SK-N-MC (cell line): ENCODE data around the gene ATOSB.

Experiments
- EZH2 ChIP-seq: fragments of 200-600 bp; sonication (generic); IDR thresholded peaks from one replicate; pipeline ENCODE4 v1.6.1; 2017; ENCODE audit warnings: antibody characterized with exemption
- POLR2AphosphoS5 ChIP-seq: IDR thresholded peaks from 2 replicates; pipeline ENCODE4 v1.6.1; 2012; ENCODE audit warnings: mild to moderate bottlenecking, low read depth, low read length, borderline replicate concordance

DNA sequence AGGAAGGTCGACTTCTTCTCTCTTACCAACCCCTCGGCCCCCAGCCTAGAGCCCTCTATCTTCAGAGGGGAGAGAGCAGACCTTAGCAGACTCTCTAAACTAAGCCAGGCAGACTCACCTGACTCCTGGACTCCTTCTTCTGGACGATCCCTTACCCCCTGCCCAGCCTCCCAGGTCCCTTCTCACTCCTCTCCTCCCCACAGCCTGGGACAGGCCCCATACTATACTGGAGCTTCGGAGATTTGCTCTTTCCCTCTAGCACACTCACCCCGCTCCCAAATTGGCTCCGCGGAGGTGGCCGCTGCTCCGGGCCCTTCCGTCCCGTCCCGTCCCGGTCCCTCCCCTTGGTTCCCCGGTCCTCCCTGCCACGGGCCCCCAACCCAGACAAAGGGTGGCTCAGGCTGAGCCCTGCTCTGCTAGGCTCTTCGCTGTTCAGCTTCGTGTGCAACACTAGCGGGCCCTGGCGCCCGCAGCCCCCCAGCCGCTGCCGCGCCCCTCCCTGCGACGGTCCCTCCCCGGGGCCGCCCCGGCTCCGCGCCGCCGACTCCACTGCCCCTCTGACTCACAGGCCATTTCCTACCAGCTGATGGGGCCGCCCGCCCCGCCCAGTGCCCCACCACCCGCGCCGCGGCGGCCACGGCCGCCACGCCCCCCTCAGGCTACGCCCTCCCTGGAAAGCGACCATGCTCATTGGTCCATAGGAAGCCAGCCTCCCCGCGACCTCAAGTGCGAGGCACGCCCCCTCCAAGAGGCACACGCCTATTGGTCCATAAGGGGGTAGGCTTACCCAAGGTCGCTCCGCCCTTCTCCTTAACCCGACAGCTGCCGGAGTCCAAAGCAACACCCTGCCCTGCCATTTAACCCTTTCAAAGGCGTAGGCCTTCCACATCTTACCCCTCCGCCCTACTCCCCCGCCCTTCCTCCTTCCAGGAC, 4.4 kb downstream of the ATOSB start:
- TF ChIP-seq EZH2 (no peak), POLR2AphosphoS5 (no peak)
